HEK293 (cell line): ENCODE results near the gene SLC26A8.

Experiments
- FEZF1 ChIP-seq: fragments of 450-650 bp; formaldehyde crosslinking; IDR thresholded peaks from 2 replicates; pipeline ENCODE4 v1.5.1; 2016; ENCODE audit warnings: missing biosample characterization, missing genetic modification characterization
- GLI4 ChIP-seq: fragments of 450-650 bp; formaldehyde crosslinking; IDR thresholded peaks from 2 replicates; pipeline ENCODE4 v1.5.1; 2016; ENCODE audit warnings: missing biosample characterization, missing genetic modification characterization
- KLF16 ChIP-seq: fragments of 450-650 bp; formaldehyde crosslinking; IDR thresholded peaks from 2 replicates; pipeline ENCODE4 v1.5.1; 2017; ENCODE audit warnings: missing biosample characterization, missing genetic modification characterization
- KLF9 ChIP-seq: fragments of 450-650 bp; formaldehyde crosslinking; IDR thresholded peaks from 2 replicates; pipeline ENCODE4 v1.5.1; 2016; ENCODE audit warnings: missing biosample characterization, missing genetic modification characterization, low read depth
- OVOL3 ChIP-seq: fragments of 450-650 bp; formaldehyde crosslinking; IDR thresholded peaks from 2 replicates; pipeline ENCODE4 v1.5.1; 2016; ENCODE audit warnings: missing biosample characterization, missing genetic modification characterization
- PRDM6 ChIP-seq: fragments of 450-650 bp; formaldehyde crosslinking; IDR thresholded peaks from 2 replicates; pipeline ENCODE4 v1.5.1; 2017; ENCODE audit warnings: missing biosample characterization, missing genetic modification characterization
- SETDB1 ChIP-seq: IDR thresholded peaks from one replicate; pipeline ENCODE4 v1.6.1; 2017; ENCODE audit warnings: mild to moderate bottlenecking, low read length, moderate library complexity, mixed read lengths; ENCODE audit not compliant: insufficient read length
- SP3 ChIP-seq: fragments of 450-650 bp; formaldehyde crosslinking; IDR thresholded peaks from 2 replicates; pipeline ENCODE4 v1.5.1; 2016; ENCODE audit warnings: missing biosample characterization, missing genetic modification characterization
- TCF7L2 ChIP-seq: IDR thresholded peaks from 2 replicates; pipeline ENCODE4 v1.6.1; 2011; ENCODE audit warnings: low read depth, mild to moderate bottlenecking, inconsistent platforms, low read length, moderate library complexity, borderline replicate concordance
- ZBTB11 ChIP-seq: fragments of 450-650 bp; formaldehyde crosslinking; conservative IDR thresholded peaks from 2 replicates; pipeline ENCODE4 v1.5.1; 2016; ENCODE audit warnings: low read depth, missing biosample characterization, missing genetic modification characterization
- ZBTB20 ChIP-seq: fragments of 450-650 bp; formaldehyde crosslinking; IDR thresholded peaks from 2 replicates; pipeline ENCODE4 v1.5.1; 2016; ENCODE audit warnings: missing biosample characterization, missing genetic modification characterization
- ZBTB6 ChIP-seq: fragments of 450-650 bp; formaldehyde crosslinking; IDR thresholded peaks from 2 replicates; pipeline ENCODE4 v1.5.1; 2017; ENCODE audit warnings: missing biosample characterization, missing genetic modification characterization
- ZBTB7A ChIP-seq: fragments of 450-650 bp; formaldehyde crosslinking; IDR thresholded peaks from 2 replicates; pipeline ENCODE4 v1.5.1; 2016; ENCODE audit warnings: low read depth, missing biosample characterization, missing genetic modification characterization
- ZNF26 ChIP-seq: fragments of 450-650 bp; formaldehyde crosslinking; IDR thresholded peaks from 2 replicates; pipeline ENCODE4 v1.5.1; 2016; ENCODE audit warnings: missing biosample characterization, missing genetic modification characterization
- ZNF280D ChIP-seq: fragments of 450-650 bp; formaldehyde crosslinking; IDR thresholded peaks from 2 replicates; pipeline ENCODE4 v1.5.1; 2016; ENCODE audit warnings: missing biosample characterization, missing genetic modification characterization
- ZNF302 ChIP-seq: fragments of 450-650 bp; formaldehyde crosslinking; IDR thresholded peaks from 2 replicates; pipeline ENCODE4 v1.5.1; 2016; ENCODE audit warnings: missing biosample characterization, missing genetic modification characterization, low read depth
- ZNF426 ChIP-seq: fragments of 450-650 bp; formaldehyde crosslinking; IDR thresholded peaks from 2 replicates; pipeline ENCODE4 v1.5.1; 2017; ENCODE audit warnings: missing biosample characterization, missing genetic modification characterization, mild to moderate bottlenecking, inconsistent platforms, moderate library complexity
- ZNF449 ChIP-seq: fragments of 450-650 bp; formaldehyde crosslinking; IDR thresholded peaks from 2 replicates; pipeline ENCODE4 v1.5.1; 2017; ENCODE audit warnings: missing biosample characterization, mild to moderate bottlenecking, missing genetic modification characterization, moderate library complexity
- ZNF530 ChIP-seq: fragments of 450-650 bp; formaldehyde crosslinking; IDR thresholded peaks from 2 replicates; pipeline ENCODE4 v1.5.1; 2016; ENCODE audit warnings: low read depth, missing biosample characterization, missing genetic modification characterization
- ZNF544 ChIP-seq: fragments of 450-650 bp; formaldehyde crosslinking; IDR thresholded peaks from 2 replicates; pipeline ENCODE4 v1.5.0; 2017; ENCODE audit warnings: missing biosample characterization, missing genetic modification characterization
- ZNF664 ChIP-seq: fragments of 450-650 bp; formaldehyde crosslinking; IDR thresholded peaks from 2 replicates; pipeline ENCODE4 v1.5.1; 2016; ENCODE audit warnings: missing biosample characterization, missing genetic modification characterization
- ZNF677 ChIP-seq: fragments of 450-650 bp; IDR thresholded peaks from 2 replicates; pipeline ENCODE4 v1.5.0; 2018; ENCODE audit warnings: missing biosample characterization, mild to moderate bottlenecking, missing genetic modification characterization, moderate library complexity
- ZNF843 ChIP-seq: fragments of 450-650 bp; formaldehyde crosslinking; IDR thresholded peaks from 2 replicates; pipeline ENCODE4 v1.5.1; 2016; ENCODE audit warnings: missing biosample characterization, missing genetic modification characterization

Gene SLC26A8

GRCh38 chr6:35905841-35906498 lies 118.5 kb downstream of the SLC26A8 start (continued):
- TF ChIP-seq OVOL3 (tag by site-specific recombination) (no peak), PRDM6 (peak; percentile 79), ZBTB11 (tag by site-specific recombination) (no peak), TCF7L2 (no peak), SP3 (tag by site-specific recombination) (no peak), ZBTB7A (tag by site-specific recombination) (no peak), ZNF302 (tag by site-specific recombination) (no peak), GLI4 (tag by site-specific recombination) (no peak), ZNF664 (tag by site-specific recombination) (no peak), KLF9 (tag by site-specific recombination) (no peak), ZNF544 (tag by site-specific recombination) (no peak), ZNF530 (tag by site-specific recombination) (no peak), ZNF280D (tag by site-specific recombination) (no peak), ZNF449 (tag by site-specific recombination) (no peak), KLF16 (tag by site-specific recombination) (no peak), SETDB1 (peak; percentile 34), ZBTB6 (tag by site-specific recombination) (no peak), ZNF26 (tag by site-specific recombination) (no peak), ZBTB20 (no peak), FEZF1 (tag by site-specific recombination) (peak; percentile 54), ZNF426 (tag by site-specific recombination) (no peak), ZNF843 (0 out of 2 replicates have a peak, but pooled peaks have one; percentile 18), ZNF677 (tag by site-specific recombination) (no peak)
